CD4-positive, alpha-beta T cell (primary cell): ENCODE data around the gene UBALD2. TPM values are rescaled to one million over a fixed set of nuclear protein-coding genes. Genes with fewer than 3 reads are reported as not detected.

Source experiments
- ATAC-seq: fragments of 200-7000 bp; cut with Tn5 transposase; one replicate; pipeline ENCODE4 v1.10.0; 2022; ENCODE audit warnings: mild to moderate bottlenecking; ENCODE audit not compliant: poor library complexity
- CTCF ChIA-PET: fragments of 350-600 bp; sonication (Branson Sonifier 250); formaldehyde crosslinking; loops from one replicate; lab custom pipeline; 2021; ENCODE audit warnings: antibody characterized with exemption, inconsistent platforms; lab: Charles Lee
- POLR2A ChIA-PET: fragments of 350-600 bp; sonication (Branson Sonifier 250); formaldehyde crosslinking; loops from one replicate; lab custom pipeline; 2021; ENCODE audit warnings: antibody characterized with exemption, inconsistent platforms; lab: Charles Lee
- DNase-seq, 14 experiments: peaks; one replicate each; pipeline ENCODE4 v3.0.0-alpha.2; 2013 to 2020; ENCODE audit warnings: mixed read lengths in 2 of 14
- H3K27ac ChIP-seq, 2 donors: one replicate each; pipeline versions ENCODE4 v1.5.1 to v1.7.0; 2013; ENCODE audit warnings: low read length in 2 of 2, low read depth in 1 of 2, mild to moderate bottlenecking in 1 of 2
- H3K27me3 ChIP-seq, 2 experiments: 1 replicate in 1 of 2; 2 replicates in 1 of 2; pipeline versions ENCODE4 v1.6.1 to v1.7.0; 2013; ENCODE audit warnings: low read length in 2 of 2, control low read depth in 1 of 2, mild to moderate bottlenecking in 1 of 2, moderate library complexity in 1 of 2; ENCODE audit not compliant: insufficient read depth in 2 of 2, control insufficient read depth in 1 of 2
- H3K36me3 ChIP-seq: one replicate; pipeline ENCODE4 v1.6.1; 2013; ENCODE audit warnings: low read length, control low read depth; ENCODE audit not compliant: insufficient read depth
- H3K4me1 ChIP-seq: one replicate; pipeline ENCODE4 v1.6.1; 2013; ENCODE audit warnings: low read length, control low read depth; ENCODE audit not compliant: insufficient read depth
- H3K4me3 ChIP-seq: one replicate; pipeline ENCODE4 v1.5.1; 2013; ENCODE audit warnings: mild to moderate bottlenecking, low read length, moderate library complexity
- H3K9me3 ChIP-seq, 2 experiments: 1 replicate in 1 of 2; 2 replicates in 1 of 2; pipeline versions ENCODE4 v1.6.1 to v1.7.0; 2013; ENCODE audit warnings: low read length in 2 of 2, mild to moderate bottlenecking in 2 of 2, control low read depth in 1 of 2, moderate library complexity in 1 of 2; ENCODE audit not compliant: control insufficient read depth in 1 of 2, insufficient read depth in 1 of 2
- H3K27ac Mint-ChIP-seq: one replicate; pipeline ENCODE4 v1.8.0; 2020; ENCODE audit warnings: mixed read lengths
- H3K27me3 Mint-ChIP-seq: one replicate; pipeline ENCODE4 v1.8.0; 2021; ENCODE audit warnings: mixed read lengths
- H3K36me3 Mint-ChIP-seq: one replicate; pipeline ENCODE4 v1.8.0; 2021; ENCODE audit warnings: low read depth, mixed read lengths
- H3K4me1 Mint-ChIP-seq: one replicate; pipeline ENCODE4 v1.8.0; 2021; ENCODE audit warnings: low read depth, mixed read lengths
- H3K4me3 Mint-ChIP-seq: one replicate; pipeline ENCODE4 v1.8.0; 2020; ENCODE audit warnings: mild to moderate bottlenecking, mixed read lengths
- H3K9me3 Mint-ChIP-seq: one replicate; pipeline ENCODE4 v1.8.0; 2020; ENCODE audit warnings: mixed read lengths
- intact Hi-C, 2 experiments: fragments of 100-400 bp; cut with DNase I in 1 of 2; cut with micrococcal nuclease in 1 of 2; formaldehyde crosslinking; loops; one replicate each; pipeline versions ENCODE4 v1.15.1 to v1.9.0; 2023 to 2025; cut with DNase I, micrococcal nuclease
- total RNA-seq, 174 experiments: library from RNA in 2 of 174; stranded (reverse) in 2 of 174; gene quantifications; one replicate each; pipeline ENCODE4 v1.2.3 and lab custom pipeline; 2021 to 2026
- TF ChIP-seq, protein P1 (sequence below): fragments of 200-600 bp; IDR thresholded peaks from one replicate; pipeline ENCODE4 v1.8.0; 2022; ENCODE audit warnings: antibody characterized with exemption, mild to moderate bottlenecking

The UBALD2 gene
- total RNA-seq, 2 experiments from 2014 or later: 253 to 265 TPM

DNA sequence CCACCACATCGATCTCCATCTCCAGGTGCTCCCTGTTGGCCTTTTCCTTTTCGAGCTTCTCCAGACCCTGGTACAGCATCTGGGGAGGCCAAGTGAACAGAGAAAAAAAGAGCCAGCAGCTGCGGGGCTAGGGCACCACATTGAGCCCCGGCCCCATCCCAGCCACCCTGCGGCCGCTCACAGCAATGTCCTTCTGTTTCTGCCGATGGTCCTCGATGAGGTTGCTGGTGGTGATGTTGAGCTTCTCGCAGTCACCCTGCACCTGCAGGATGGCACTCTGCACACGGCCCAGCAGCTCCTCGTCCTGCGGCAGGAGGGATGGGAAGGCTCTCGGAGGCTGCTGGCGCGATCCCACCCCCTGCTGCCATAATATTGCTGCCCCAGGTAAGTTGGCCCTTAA, 15.5 kb downstream of the UBALD2 start:
- Mint-ChIP-seq H3K27me3 (no peaks in the 10 kb centered on the region), H3K36me3 (no peaks in the 10 kb centered on the region), H3K4me1 (peaks cover 4% of the 10 kb centered on the region), H3K9me3 (no peaks in the 10 kb centered on the region), H3K27ac (no peak overlapping the region), H3K4me3 (no peak overlapping the region)
- intact Hi-C loops: no loop called here
- Histone ChIP-seq H3K4me1 (peaks cover 18% of the 10 kb centered on the region), H3K27ac (no peak overlapping the region), H3K27me3 (no peaks in the 10 kb centered on the region), H3K36me3 (no peaks in the 10 kb centered on the region), H3K9me3 (no peaks in the 10 kb centered on the region), H3K4me3 (no peak overlapping the region)
- ChIA-PET CTCF (interaction anchor here (1.7 to 5.2 kb wide), 2 partner anchors 19 to 158 kb away, joined by 8 to 130 read pairs; no protein-coding TSS in a partner anchor), POLR2A (interaction anchor here (0.7 to 2.2 kb wide), 6 partner anchors 10 to 160 kb away, joined by 3 to 13 read pairs (median 6); partner anchors contain the start of gene FOXJ1)
- TF ChIP-seq, protein P1, sequence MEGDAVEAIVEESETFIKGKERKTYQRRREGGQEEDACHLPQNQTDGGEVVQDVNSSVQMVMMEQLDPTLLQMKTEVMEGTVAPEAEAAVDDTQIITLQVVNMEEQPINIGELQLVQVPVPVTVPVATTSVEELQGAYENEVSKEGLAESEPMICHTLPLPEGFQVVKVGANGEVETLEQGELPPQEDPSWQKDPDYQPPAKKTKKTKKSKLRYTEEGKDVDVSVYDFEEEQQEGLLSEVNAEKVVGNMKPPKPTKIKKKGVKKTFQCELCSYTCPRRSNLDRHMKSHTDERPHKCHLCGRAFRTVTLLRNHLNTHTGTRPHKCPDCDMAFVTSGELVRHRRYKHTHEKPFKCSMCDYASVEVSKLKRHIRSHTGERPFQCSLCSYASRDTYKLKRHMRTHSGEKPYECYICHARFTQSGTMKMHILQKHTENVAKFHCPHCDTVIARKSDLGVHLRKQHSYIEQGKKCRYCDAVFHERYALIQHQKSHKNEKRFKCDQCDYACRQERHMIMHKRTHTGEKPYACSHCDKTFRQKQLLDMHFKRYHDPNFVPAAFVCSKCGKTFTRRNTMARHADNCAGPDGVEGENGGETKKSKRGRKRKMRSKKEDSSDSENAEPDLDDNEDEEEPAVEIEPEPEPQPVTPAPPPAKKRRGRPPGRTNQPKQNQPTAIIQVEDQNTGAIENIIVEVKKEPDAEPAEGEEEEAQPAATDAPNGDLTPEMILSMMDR: no peak
- DNase-seq: no peak
- no peak for ATAC-seq

DNA sequence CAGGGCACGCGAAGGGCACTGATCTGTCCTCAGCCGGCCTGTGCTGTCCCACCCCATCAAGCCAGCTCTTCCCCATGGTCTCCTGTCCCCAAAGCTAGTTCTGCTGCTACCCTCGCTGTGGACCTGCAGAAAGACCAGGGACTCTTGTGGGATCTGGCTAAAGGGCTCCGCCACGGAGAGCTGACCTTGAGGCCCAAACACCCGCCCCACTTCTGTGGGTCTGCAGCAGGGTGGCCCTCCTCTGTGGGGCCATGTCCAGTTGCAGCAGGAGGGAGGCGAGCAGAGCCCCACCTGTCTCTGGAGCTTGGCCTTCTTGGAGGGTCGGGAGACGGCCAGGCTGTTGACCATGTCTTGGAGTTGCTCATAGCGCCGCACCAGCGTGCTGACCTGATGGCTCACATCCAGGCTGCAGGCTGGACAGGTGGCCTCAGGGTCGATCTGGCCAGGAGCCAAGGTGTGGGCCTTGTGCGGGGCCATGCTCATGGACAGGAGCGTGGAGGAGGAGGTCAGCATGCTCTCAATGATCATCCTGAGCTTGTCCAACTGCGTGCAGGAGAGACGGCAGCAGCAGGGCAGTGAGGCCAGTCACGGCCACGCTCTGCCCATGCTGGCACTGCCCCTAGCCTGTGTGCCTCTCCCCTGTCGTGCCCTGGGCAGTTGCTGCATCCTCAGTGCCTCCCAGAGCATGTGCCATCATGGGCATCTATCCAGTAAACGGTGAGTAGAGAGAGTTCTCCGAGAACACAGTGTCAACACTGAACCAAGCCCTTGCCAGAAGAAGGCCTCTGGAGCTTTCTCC, 16.6 kb downstream of the UBALD2 start:
- H3K4me1 ChIP-seq: peaks cover 12% of the 10 kb centered on the region
- no peaks in the 10 kb centered on the region for H3K9me3 ChIP-seq
- H3K9me3 Mint-ChIP-seq: no peaks in the 10 kb centered on the region
- H3K4me1 Mint-ChIP-seq: peaks cover 4% of the 10 kb centered on the region
- TF ChIP-seq, protein P1: no peak
- H3K4me3 Mint-ChIP-seq: no peak overlapping the region
- no peak for ATAC-seq
- H3K27me3 ChIP-seq: no peaks in the 10 kb centered on the region
- intact Hi-C loops: no loop called here
- no peak overlapping the region for H3K4me3 ChIP-seq
- no peak overlapping the region for H3K27ac ChIP-seq
- POLR2A ChIA-PET: interaction anchor here (1.1 kb wide), 2 partner anchors 13 to 157 kb away, joined by 3 to 4 read pairs; no protein-coding TSS in a partner anchor
- H3K36me3 ChIP-seq: no peaks in the 10 kb centered on the region
- CTCF ChIA-PET: interaction anchor here (5.2 kb wide), 1 partner anchor 159 kb away, joined by 130 read pairs; no protein-coding TSS in a partner anchor
- no peak for DNase-seq
- H3K27ac Mint-ChIP-seq: no peak overlapping the region
- H3K36me3 Mint-ChIP-seq: no peaks in the 10 kb centered on the region
- H3K27me3 Mint-ChIP-seq: no peaks in the 10 kb centered on the region

- Histone ChIP-seq H3K4me1 (no peaks in the 10 kb centered on the region), H3K36me3 (no peaks in the 10 kb centered on the region), H3K27ac (no peak overlapping the region), H3K27me3 (no peaks in the 10 kb centered on the region), H3K9me3 (no peaks in the 10 kb centered on the region), H3K4me3 (no peak overlapping the region)
- H3K36me3 Mint-ChIP-seq: no peaks in the 10 kb centered on the region
- H3K4me3 Mint-ChIP-seq: no peak overlapping the region
- ChIA-PET CTCF (no interaction called here), POLR2A (no interaction called here)
- intact Hi-C loops: loop anchor here (5.0 to 10.0 kb wide), 2 partner anchors 375 to 388 kb away; partner anchors contain the start of gene MRPL38 (in 1 of the 2)
- TF ChIP-seq, protein P1: no peak
- H3K27ac Mint-ChIP-seq: no peak overlapping the region
- no peaks in the 10 kb centered on the region for H3K27me3 Mint-ChIP-seq
- DNase-seq (no peak), ATAC-seq (no peak)
- H3K9me3 Mint-ChIP-seq: no peaks in the 10 kb centered on the region
- H3K4me1 Mint-ChIP-seq: no peaks in the 10 kb centered on the region
Measured at GRCh38 chr17:76292567-76292966, 27.4 kb downstream of the UBALD2 start.
